ENCODE results near the gene SH3BP2. TPM values are rescaled to one million over a fixed set of nuclear protein-coding genes. Genes with fewer than 3 reads are reported as not detected.

SH3BP2 gene
- total RNA-seq, 1 donor from 2014 or later: 102 TPM

DNA sequence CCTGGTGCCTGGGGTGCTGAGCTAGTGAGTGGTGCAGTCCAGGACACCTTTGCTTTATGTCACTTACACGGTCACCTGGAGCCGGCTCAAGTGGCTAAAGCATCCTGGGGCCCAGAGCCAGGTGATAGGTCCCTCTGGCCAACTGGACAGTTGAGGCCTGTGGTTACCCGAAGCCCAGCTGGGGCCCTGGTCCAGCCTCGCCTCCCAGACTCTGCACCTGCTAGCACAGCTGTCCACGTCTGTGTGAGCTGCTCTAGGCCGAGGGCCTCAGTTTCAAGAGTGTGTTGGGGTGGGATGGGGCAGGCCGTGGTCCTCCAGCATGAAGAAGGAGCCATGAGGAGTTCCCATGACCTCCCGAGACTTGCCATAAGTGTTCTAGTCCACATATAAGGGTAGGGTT lies 43.1 kb downstream of the SH3BP2 start:
- no peak overlapping the region for H3K4me3 ChIP-seq
- no peak for ATAC-seq
- peaks cover 55% of the 10 kb centered on the region for H3K36me3 ChIP-seq
- H3K27ac ChIP-seq: peak overlapping the region; percentile 79
- no peaks in the 10 kb centered on the region for H3K9me3 ChIP-seq
- DNase-seq: no peak
- intact Hi-C loops (cut with DNase I): no loop called here
- peaks cover 43% of the 10 kb centered on the region for H3K4me1 ChIP-seq
- TF ChIP-seq, protein P1, sequence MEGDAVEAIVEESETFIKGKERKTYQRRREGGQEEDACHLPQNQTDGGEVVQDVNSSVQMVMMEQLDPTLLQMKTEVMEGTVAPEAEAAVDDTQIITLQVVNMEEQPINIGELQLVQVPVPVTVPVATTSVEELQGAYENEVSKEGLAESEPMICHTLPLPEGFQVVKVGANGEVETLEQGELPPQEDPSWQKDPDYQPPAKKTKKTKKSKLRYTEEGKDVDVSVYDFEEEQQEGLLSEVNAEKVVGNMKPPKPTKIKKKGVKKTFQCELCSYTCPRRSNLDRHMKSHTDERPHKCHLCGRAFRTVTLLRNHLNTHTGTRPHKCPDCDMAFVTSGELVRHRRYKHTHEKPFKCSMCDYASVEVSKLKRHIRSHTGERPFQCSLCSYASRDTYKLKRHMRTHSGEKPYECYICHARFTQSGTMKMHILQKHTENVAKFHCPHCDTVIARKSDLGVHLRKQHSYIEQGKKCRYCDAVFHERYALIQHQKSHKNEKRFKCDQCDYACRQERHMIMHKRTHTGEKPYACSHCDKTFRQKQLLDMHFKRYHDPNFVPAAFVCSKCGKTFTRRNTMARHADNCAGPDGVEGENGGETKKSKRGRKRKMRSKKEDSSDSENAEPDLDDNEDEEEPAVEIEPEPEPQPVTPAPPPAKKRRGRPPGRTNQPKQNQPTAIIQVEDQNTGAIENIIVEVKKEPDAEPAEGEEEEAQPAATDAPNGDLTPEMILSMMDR (IDR thresholded peaks at IDR 0.05): no peak
- no peaks in the 10 kb centered on the region for H3K27me3 ChIP-seq (ENCODE audit: low read depth)

DNA sequence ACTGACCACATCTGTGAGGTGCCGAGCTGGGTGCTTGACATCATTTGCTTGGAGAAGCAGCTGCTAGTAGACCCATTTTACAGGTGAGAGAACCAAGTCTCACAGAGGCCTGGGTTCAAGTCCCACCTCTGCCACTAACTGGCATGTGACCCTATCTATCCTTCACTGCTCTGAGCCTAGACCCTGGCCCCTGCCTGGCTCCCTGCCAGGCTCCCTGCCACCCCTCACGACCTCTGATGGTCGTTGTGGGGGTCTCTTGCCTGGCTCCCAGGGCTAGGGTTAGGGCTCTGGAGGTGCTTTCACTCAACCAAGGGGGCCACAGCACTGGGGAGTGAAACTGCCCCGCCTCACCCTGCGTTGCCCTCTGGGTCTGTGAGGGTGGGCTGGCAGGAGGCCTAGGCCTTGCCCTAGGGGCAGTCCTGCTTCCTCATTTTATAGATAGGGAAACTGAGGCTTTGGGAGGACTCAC lies 43.5 kb downstream of the SH3BP2 start:
- ATAC-seq: no peak
- Histone ChIP-seq H3K27ac (peak overlapping the region; percentile 79), H3K27me3 (ENCODE audit: low read depth) (no peaks in the 10 kb centered on the region), H3K4me3 (no peak overlapping the region), H3K9me3 (no peaks in the 10 kb centered on the region), H3K36me3 (peaks cover 51% of the 10 kb centered on the region), H3K4me1 (peaks cover 43% of the 10 kb centered on the region)
- TF ChIP-seq, protein P1 (IDR thresholded peaks at IDR 0.05): no peak
- DNase-seq: peak; percentile 32
- intact Hi-C loops (cut with DNase I): no loop called here

DNA sequence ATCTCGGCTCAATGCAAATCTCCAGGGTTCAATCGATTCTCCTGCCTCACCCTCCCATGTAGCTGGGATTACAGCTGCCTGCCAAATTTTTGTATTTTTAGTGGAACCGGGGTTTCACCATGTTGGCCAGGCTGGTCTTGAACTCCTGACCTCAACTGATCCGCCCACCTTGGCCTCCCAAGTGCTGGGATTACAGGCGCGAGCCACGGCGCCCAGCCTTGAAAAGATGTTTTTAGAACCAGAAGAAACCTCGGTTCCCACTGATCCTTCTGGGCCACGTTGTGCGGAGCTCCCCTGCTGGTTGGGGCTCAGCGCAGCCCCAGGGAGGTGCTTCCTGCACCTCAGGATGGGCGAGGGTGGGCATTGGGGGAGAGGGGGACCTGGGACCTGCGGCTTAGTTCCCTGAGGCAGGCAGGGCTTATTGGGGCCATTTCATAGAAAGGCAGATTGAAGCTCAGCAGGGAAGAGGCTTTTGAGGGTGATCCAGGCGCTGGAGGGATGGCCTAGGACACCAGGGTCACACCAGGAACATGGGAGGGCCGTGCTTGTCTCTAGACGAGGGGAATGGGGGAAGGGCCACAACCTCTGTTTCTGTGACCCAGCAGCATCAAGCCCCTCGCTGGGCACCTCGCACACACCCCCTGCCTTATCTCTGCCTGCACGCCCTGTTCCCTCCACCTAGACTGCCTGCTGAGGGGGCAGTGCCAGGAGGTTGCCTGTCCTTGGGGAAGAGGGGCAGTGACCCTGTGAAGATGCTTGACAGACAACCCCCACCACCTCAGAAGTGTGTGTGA lies 44.4 kb downstream of the SH3BP2 start:
- Histone ChIP-seq H3K27ac (peak overlapping the region; percentile 79), H3K4me3 (peak overlapping the region; percentile 31), H3K27me3 (ENCODE audit: low read depth) (no peaks in the 10 kb centered on the region), H3K4me1 (peaks cover 46% of the 10 kb centered on the region), H3K9me3 (no peaks in the 10 kb centered on the region), H3K36me3 (peaks cover 42% of the 10 kb centered on the region)
- intact Hi-C loops (cut with DNase I): no loop called here
- TF ChIP-seq, protein P1 (IDR thresholded peaks at IDR 0.05): no peak
- DNase-seq (peak; percentile 43), ATAC-seq (no peak)

DNA sequence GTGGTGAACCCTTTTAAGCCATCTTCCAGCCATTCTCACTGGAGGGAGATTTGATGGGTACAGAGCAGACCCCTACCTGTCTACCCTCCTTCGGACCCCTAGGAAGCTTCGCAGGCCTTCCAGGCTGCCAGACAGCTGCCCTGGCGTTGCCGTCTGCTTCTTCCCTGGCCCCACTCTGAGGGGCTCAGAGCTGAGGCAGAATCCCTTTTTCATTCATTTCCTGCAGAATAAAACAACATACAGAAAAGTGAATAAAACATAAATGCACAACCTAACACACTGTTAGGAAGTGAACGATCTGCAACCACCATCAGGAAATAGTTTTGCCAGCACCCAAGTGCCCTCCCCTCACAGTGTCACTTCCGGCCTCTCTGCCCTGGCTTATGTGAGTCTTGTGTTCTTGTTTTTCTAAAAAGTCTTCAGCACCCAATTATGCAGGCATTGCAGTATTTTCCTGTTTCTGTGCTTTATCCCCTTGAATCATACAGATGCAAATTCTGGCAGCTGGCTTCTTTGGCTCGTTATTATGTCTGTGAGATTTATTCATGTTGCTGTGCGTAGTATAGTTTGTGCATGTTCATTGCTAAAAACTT lies 45.1 kb downstream of the SH3BP2 start:
- H3K27ac ChIP-seq: peak overlapping the region; percentile 79
- peak overlapping the region; percentile 31 for H3K4me3 ChIP-seq
- TF ChIP-seq, protein P1 (IDR thresholded peaks at IDR 0.05): no peak
- peaks cover 35% of the 10 kb centered on the region for H3K36me3 ChIP-seq
- intact Hi-C loops (cut with DNase I): no loop called here
- H3K9me3 ChIP-seq: no peaks in the 10 kb centered on the region
- H3K27me3 ChIP-seq (ENCODE audit: low read depth): no peaks in the 10 kb centered on the region
- DNase-seq (peak; percentile 70), ATAC-seq (peak; percentile 64 to 70)
- peaks cover 53% of the 10 kb centered on the region for H3K4me1 ChIP-seq

DNA sequence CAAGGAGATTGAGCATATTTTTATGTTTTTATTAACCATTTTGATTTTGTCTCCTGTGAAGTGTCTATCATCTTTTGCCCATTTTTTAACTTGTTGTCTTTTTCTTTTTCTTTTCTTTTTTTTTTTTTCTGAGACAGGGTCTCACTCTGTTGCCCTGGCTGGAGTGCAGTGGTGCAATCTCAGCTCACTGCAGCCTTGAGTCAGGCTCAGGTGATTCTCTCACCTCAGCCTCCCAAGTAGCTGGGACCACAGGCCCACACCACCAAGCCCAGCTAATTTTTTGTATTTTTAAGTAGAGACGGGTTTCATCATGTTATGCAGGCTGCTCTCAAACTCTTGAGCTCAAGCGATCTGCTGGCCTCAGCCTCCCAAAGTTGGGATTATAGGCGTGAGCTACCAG lies 46.2 kb downstream of the SH3BP2 start:
- H3K27me3 ChIP-seq (ENCODE audit: low read depth): no peaks in the 10 kb centered on the region
- peaks cover 55% of the 10 kb centered on the region for H3K4me1 ChIP-seq
- H3K9me3 ChIP-seq: no peaks in the 10 kb centered on the region
- TF ChIP-seq, protein P1 (IDR thresholded peaks at IDR 0.05): no peak
- intact Hi-C loops (cut with DNase I): no loop called here
- ATAC-seq: no peak
- H3K4me3 ChIP-seq: no peak overlapping the region
- DNase-seq: no peak
- H3K36me3 ChIP-seq: peaks cover 24% of the 10 kb centered on the region
- peak overlapping the region; percentile 79 for H3K27ac ChIP-seq

Measured in lower lobe of right lung (tissue), 2 donors.